HG03457 (cell line): ENCODE data around the gene ZNF628.
"Not testable (repeated sequence)": the region's sequence is repeated elsewhere in the genome, so short reads cannot be mapped to it uniquely, and the experiment has no call there.

ENCODE experiments used
- ATAC-seq: cut with Tn5 transposase; IDR thresholded peaks from one replicate; pipeline ENCODE4 v1.9.1; 2021; ENCODE audit warnings: moderate number of reproducible peaks; ENCODE audit not compliant: unreplicated experiment

ZNF628 gene

DNA sequence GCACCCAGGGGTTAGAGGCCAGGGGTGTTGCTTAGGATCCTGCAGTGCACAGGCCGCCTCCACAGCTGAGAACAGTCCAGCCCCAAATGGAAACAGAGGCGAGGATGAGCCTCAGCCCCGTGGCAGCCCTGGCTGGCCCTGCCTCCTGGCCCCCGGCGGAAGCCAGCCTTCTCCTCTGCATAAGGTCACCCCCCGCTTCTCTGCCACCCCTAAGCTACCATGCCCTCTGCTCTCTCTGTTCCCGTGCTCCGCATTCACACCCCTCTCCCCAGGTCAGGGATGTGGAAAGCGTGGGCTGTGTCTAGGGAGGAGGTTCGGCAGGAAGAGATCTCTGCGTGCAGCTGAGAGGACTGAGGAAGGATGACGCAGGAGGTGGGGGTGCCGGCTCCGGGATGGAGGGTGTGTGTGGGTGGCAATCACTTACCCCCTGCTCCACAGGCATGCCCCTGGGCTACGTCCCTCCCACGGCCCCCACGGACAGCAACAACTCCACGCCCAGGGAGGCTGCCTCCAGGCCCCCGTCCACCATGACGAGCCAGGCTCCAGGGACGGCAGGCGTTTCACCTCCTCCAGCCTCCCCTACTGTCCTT lies 17.9 kb downstream of the ZNF628 start:
- no peak for ATAC-seq

DNA sequence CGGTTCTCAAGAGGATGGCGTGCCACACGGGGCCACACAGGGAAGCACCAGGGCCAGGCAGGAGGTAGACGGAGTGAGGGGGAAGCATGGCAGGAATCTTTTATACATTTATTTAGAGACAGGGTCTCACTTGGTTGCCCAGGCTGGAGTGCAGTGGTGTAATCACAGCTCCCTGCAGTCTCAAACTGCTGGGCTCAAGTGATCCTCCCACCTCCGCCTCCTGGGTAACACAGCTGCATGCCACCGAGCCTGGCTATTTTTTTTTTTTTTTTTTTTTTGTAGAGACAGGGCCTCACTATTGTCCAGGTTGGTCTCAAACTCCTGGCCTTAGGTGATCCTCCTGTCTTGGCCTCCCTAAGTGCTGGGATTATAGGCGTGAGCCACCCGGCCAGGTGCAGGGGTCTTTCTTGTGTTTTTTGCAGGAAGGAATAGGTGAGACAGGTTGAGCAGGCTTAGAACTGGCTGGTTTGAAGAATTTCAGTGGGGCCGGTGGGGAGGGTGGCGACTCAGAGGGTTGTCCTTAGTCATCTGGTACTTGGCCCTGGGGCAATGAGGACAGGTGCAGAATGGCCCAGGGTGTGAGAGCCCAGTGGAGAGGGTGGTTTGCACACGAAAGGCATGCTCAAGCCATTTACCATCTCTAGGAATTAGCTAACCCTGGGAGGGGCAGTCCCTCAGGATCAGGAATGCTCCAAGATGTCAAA lies 19.4 kb downstream of the ZNF628 start:
- no peak for ATAC-seq

DNA sequence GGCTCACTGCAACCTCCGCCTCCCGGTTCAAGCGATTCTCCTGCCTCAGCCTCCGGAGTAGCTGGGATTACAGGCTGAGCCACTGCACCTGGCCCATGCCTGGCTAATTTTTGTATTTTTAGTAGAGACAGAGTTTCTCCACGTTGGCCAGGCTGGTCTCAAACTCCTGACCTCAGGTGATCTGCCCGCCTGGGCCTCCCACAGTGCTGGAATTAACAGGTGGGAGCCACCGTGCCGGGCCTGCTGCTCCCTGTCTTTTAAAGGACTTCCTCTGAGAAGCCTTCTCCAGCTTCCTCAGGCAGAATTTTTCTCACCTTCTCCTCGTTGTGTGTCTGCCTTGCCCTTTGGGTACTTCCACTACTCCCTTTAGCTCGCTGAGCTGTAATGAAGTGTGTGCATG lies 20.4 kb downstream of the ZNF628 start:
- not testable (repeated sequence) for ATAC-seq

DNA sequence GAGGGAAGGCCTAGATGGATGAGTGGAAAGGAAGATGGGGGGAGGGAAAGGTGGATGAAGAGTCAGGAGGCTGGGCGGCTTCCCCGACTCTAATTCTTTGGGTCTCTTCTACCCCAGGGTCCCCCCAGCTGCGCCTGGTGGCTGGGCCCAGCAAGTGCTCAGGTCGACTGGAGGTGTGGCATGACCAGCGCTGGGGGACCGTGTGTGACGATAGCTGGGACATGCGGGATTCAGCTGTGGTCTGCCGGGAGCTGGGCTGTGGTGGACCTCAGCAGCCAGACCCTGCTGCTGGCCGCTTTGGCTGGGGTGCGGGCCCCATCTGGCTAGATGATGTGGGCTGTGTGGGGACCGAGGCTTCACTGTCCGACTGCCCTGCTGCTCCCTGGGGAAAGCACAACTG lies 21.3 kb downstream of the ZNF628 start:
- no peak for ATAC-seq

DNA sequence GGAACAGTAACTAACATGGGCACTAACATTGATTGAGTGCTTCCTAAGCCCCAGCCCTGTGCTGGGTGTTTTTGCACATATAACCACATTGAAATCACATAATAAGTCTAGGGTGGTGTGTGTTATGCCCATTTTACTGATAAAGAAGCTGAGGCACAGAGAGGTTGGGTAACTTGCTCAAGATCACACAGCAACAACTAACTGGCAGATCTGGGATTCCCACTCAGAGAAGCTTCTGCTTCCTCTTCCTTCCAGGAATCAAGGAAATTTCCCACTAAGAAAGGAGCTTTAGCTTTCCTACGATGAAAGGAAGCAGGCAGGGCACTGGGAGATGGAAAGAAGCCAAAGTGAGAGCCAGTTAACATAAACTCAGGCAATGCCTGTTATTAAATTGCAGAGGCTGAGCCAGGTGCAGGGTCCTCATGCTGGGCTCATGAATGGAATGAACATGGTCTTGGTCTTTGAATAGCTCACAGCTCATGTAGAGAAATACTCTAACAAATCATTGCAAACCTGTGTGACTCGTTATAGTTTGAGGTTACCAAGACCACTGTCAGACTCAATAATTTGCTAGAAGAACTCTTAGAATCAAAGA lies 21.9 kb downstream of the ZNF628 start:
- no peak for ATAC-seq

DNA sequence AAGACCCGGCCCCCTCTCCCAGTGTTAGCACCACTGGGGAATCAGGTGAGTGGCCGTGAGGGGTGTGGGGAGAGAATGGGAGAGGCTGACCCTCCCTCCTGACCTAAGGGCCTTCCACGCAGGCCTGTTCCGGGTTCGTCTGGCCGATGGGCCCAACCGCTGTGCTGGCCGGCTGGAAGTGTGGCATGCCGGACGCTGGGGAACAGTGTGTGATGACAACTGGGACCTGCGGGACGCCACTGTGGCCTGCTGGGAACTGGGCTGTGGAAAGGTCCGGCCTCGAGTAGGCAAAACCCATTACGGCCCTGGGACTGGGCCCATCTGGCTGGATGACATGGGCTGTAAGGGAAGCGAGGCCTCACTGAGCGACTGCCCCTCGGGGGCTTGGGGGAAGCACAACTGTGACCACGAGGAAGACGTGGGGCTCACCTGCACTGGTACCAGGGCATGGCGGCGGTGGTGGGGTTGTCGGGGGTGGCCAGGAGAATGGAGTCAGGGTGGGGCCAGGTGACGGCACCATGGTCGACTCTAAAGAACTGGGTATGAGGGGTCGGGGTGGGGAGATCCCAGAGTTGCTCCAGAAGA lies 24.0 kb downstream of the ZNF628 start:
- ATAC-seq, result no peak

DNA sequence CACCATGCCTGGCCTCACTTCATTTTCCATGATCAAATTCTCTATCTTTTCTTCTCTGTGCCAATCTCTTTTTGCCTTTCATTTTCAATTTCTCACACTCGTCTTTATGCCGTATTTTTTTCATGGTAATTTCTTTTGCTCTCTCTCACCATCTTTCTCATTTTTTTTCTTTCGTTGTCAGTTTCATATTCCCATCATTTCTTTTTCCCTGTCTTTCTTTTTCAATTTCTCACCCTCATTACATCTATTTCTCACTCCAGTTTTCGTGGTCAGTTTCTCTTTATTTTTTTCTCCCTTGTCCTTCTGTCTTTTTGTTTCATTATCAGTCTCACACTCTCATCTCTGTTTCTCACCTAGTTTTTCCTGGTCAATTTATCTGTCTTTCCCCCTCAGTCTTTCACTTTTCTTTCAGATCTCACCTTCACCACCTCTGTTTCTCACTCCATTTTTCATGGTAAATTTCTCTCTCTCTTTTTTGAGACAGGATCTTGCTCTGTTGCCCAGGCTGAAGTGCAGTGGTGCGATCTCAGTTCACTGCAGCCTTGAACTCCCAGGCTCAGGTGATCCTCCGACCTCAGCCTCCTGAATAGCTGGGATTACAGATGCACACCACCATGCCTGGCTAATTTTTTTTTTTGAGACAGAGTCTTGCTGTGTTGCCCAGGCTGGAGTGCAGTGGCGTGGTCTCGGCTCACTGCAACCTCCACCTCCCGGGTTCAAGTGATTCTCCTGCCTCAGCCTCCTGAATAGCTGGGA lies 26.0 kb downstream of the ZNF628 start:
- ATAC-seq, result no peak

DNA sequence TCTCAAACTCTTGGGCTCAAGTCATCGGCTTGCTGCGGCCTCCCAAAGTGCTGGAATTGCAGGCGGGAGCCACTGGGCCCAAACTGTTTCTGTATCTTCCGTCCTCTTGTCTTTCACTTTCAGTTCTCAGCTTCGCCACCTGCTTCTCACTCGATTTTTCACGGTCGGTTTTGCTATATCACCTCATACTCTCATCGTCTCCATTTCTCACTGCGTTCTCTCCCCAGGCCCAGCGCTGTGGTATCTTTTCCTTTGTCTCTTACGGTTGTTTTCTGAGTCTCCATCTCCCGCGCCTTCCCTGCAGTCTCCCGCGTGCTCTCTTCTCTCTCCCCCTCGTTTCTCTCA lies 26.7 kb downstream of the ZNF628 start:
- ATAC-seq, result no peak

DNA sequence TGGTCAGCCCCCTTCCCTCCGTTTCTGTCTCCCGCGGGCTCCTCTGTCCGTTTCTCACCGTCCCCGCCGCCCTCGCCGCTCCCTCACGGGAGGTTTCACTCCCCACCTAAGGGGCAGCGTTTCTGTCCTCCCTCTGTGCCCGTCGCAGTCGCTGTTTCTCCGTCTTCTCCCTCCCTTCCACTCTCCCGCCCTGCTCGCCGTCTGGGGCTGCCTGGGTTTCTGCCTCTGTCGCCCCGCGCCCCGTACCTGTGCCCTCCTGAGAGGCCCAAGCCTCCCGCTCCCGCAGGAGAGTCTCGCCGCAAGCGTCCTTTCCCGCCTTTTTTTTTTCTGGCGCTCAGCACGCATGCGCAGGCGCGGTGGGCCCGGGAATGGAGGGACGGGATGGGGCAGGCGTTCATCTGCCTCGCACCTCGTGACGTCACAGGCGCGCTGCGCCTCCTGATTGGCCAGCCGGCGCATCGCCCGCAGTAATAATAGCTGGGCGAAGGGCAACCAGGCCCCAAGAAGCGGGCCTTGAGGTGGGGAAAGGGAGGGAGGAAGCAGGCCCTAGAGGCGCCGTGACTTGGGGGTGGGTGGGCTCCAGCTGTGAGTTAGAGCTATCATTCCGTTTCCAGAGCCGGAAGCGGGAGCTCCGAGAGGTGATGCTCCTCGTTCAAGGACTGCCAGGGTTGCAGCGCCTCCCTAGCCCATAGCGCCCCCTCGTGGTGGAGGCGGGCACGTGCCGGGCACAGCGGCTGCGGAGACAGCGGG lies 27.3 kb downstream of the ZNF628 start:
- peak; percentile 70 for ATAC-seq

DNA sequence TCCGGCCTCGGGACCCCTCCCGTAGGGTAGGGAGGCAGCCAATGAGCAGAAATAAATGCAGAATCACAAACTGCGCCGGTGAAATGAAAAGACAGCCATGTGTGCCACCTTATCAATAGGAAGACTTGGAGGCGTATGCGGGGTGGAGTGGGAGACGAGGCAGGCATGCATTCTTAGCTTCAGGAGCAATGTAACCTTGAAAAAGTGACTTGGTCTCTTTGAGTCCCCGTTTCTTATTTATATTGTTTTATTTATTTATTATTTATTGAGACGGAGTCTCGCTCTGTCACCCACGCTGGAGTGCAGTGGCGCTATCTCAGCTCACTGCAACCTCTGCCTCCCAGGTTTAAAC lies 27.8 kb downstream of the ZNF628 start:
- no peak for ATAC-seq

DNA sequence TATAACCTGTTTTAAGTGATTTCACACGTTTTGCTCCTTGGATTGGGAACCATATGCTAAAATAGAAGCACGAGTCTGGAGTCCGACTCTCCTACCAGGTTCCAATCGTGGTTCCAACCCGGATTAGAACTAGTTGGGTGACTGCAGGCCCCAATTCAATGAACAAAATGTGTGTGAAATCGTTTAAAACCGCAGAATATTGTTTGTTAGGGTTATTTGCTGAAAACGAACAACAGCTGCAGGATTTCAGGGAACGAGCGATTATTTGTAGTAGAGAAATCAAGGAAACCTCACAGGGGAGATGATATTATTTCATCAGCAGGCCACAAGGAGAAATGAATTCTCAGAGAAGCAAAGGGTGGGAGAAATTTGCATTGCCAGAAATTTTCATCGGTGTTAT lies 28.6 kb downstream of the ZNF628 start:
- no peak for ATAC-seq

DNA sequence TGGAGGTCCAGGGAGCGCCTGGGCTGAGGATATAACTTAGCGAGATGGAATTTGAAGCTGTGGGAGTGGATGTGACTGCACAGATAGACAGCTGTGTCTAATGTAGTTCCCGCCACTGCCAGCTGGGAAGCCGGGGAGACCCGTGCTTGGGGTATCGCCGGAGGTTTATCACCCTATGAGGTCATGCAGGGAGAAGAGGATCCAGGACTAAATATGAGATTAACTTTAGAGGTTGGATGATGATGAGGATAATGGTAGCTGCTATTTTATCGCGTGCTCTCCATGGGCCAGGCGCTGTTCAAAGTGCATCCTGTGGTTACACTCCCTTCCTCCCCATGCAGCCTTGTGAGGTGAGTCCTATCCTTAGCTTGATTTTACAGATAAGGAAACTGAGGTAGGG lies 31.7 kb downstream of the ZNF628 start:
- no peak for ATAC-seq

DNA sequence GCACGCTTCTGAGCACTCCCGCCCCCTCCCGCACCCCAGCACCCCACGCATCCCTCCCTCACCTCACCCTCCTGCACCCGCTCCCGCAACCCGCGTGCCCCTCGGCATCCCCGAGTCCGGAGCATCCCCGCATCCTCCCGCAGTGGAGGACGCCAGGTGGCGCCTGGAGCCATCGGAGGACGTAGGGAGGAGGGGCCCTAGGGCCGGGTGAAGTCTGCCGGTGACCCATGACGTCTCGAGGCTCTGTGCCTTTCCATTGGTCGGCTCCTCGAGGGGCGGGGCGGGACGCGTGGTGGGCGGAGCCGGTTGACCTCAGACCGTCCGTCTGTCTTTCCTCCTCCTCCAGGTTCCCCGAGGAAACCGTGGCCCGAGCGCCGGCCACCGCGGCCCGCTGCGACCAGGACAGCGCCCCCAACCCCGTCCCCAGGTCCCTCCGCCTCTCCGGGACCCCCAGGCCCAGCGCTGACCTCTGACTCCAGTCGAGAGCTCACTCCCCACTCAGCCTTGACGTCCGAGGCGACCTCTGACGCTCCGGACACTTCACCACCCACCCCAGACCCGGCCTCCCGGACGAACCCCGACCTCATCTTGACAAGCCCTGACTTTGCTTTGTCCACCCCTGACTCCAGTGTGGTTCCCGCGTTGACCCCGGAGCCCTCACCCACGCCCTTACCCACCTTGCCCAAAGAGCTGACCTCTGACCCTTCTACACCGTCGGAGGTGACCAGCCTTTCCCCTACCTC lies 40.6 kb downstream of the ZNF628 start:
- peak; percentile 94 for ATAC-seq

DNA sequence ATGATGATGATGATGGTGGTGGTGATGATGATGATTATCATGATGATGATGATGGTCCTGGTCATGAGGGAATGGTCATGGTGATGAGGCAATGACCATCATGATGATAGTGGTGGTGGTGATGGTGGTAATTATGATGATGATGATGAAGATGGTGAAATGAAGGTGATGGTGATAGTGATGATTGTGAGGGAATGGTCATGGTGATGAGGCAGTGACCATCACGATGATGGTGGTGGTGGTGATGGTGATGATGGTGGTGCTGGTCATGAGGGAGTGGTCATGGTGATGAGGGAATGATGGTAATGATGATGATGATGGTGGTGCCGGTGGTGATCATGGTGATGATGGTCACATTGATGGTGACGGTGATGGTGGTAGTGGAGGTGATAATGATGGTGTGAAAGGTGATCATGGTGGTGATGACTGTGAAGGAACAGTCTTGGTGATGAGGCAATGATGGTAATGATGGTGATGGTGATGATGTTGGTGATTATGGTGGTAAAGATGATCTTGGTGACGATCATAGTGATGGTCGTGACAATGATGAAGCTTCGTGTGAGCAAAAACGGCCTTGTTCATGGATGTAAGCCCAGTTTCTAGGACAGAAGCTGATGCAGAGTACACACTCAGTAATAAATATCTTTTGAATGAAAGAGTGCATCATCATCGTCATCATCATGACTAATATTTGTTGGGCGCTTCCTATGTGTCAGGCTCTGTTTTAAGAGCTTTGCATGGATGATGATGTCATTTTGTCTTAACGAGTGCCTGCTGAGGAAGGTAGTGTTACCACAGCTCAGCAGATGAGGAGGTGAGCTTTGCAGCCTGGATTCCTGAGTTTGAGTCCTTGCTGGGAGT lies 43.3 kb downstream of the ZNF628 start:
- ATAC-seq, result no peak

DNA sequence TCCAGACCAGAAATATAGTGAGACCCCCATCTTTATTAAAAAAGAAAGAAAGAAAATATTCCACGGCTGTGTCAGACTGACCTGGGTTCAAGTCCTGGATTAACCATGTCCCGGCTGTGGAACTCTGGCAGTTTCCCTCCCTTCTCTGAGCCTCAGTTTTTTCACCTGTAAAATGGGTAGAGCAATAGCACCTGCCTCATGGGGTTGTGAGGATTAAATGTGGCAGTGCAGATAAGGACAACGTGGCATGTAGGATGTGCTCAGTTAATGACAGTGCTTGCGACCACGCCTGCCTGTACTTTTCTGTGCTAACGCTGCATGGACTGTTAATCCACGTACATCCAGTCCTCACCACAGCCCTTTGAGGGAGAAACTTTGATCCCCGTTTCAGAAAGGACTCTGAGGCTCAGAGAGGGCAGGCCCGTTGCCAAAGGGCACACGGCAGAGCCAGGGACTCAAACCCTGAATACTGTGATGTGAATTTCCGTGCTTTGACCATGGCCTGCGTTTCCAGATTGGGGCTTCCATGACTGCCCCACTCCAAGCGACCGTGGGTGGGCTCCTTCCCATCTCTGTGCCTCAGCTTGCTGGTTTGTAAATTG lies 44.4 kb downstream of the ZNF628 start:
- no peak for ATAC-seq

DNA sequence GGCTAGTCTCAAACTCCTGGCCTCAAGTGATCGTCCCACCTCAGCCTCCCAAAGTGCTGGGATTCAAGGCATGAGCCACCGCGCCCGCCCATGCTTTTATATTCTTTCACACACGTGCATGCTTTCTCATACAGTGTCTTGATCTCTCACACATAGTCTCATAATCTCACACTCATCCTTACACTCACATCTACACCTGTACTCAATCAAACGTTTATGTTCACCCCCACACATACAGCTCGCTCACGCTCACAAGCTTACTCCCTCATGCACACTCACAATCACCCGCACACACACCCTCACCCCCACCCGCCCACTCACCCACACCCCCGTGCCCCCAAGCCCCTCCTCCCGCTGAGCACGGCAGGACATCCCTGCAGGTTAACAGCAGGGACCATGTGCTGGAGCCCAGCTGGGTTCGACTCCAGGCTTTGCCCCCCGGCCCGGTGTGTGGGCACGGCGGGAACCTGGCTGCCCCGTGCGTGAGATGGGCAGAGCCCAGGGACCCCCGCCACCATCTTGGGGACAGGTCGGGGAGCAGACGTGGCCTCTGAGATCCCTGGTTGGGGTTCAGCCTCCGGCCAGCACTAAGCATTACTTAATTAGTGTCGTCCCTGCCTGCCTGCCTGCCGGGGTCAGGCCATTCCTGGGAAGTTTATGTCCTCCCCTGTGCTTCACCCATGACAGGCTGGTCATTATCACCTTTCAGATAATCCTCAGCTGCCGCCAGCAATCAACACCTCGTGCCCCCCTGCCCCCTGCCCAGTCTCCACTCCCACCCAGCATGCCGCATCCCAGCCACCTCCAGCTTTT lies 49.1 kb downstream of the ZNF628 start:
- no peak for ATAC-seq

DNA sequence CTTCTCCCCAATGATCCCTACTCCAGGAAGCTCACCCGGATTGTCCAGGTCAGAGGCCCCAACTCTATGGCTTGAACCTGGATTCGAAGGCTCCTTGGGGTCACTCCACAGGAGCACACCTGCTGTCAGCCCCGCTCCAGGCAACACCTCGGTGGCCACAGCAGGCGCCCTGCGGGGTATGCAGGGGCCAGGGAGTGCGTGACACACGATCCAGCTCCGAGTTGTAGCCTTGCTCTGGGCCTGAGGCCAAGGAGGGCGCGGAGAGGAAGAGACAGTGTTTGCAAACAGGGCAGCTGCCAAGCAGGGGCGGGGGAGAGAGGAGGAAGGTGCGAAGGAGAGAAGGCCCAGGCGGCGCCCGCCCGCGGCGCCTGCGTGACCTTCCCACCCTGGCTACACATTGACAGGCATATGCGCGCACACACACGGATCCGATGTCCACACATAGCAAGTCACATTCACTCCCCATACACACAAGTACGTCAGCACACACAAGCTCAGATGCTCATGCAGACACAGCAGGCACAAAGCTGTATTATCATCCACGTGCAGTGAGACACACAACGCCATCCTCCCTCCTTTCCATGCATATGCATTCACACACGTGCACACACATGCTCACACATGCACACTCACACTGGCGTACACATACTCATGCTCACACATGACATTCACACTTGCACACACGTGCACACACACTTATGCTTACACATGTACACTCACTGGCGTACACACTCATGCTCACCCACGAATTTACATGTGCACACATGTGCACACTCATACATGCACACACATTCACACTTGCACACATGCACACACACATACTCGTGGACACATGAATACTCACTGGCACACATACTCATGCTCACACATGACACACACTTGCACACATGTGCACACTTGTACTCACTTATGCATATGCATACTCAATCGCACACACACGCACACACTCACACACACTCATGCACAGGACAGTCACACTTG lies 50.1 kb downstream of the ZNF628 start:
- ATAC-seq, result no peak
